ENCODE data around the gene MPHOSPH6. TPM values are rescaled to one million over a fixed set of nuclear protein-coding genes. Genes with fewer than 3 reads are reported as not detected.

The MPHOSPH6 gene
- total and polyA plus RNA-seq, 8 donors: 1.9 to 15.3 (median 6.9) TPM

- H3K27ac ChIP-seq: no peak overlapping the region
- H3K27me3 ChIP-seq: no peaks in the 10 kb centered on the region
- intact Hi-C loops (cut with DNase I): no loop called here
- no peak for TF ChIP-seq CTCF (IDR thresholded peaks at IDR 0.05)
- no peak for DNase-seq
- ATAC-seq: no peak
- no peaks in the 10 kb centered on the region for H3K36me3 ChIP-seq
- no peak for FAIRE-seq
- H3K9me3 ChIP-seq: no peaks in the 10 kb centered on the region
- no peak overlapping the region for H3K4me3 ChIP-seq
- WGBS, 2 donors: 91 to 92% methylated on average over 8 of the region's 8 CpGs
- H3K4me1 ChIP-seq: no peaks in the 10 kb centered on the region
Measured at GRCh38 chr16:82134846-82135245, 35.2 kb downstream of the MPHOSPH6 start.

- Histone ChIP-seq H3K9me3 (no peaks in the 10 kb centered on the region), H3K4me3 (no peak overlapping the region), H3K27ac (no peak overlapping the region), H3K36me3 (no peaks in the 10 kb centered on the region), H3K27me3 (no peaks in the 10 kb centered on the region), H3K4me1 (no peaks in the 10 kb centered on the region)
- 79 to 93% methylated on average over 6 of the region's 6 CpGs for WGBS, 2 donors
- no peak for FAIRE-seq
- TF ChIP-seq CTCF (IDR thresholded peaks at IDR 0.05): no peak
- ATAC-seq: no peak
- no peak for DNase-seq
- intact Hi-C loops (cut with DNase I): no loop called here
Measured at GRCh38 chr16:82133798-82134197, 36.2 kb downstream of the MPHOSPH6 start.

GRCh38 chr16:82129881-82130280 lies 40.1 kb downstream of the MPHOSPH6 start:
- ATAC-seq (no peak), DNase-seq (no peak), FAIRE-seq (no peak)
- no peaks in the 10 kb centered on the region for H3K36me3 ChIP-seq
- H3K4me3 ChIP-seq: no peak overlapping the region
- intact Hi-C loops (cut with DNase I): no loop called here
- 67% methylated on average over 3 of the region's 3 CpGs for WGBS, 2 donors
- no peaks in the 10 kb centered on the region for H3K27me3 ChIP-seq
- TF ChIP-seq CTCF (IDR thresholded peaks at IDR 0.05): no peak
- no peaks in the 10 kb centered on the region for H3K9me3 ChIP-seq
- H3K27ac ChIP-seq: no peak overlapping the region
- no peaks in the 10 kb centered on the region for H3K4me1 ChIP-seq

GRCh38 chr16:82124651-82125050 lies 45.4 kb downstream of the MPHOSPH6 start:
- Histone ChIP-seq H3K36me3 (no peaks in the 10 kb centered on the region), H3K9me3 (no peaks in the 10 kb centered on the region), H3K27me3 (no peaks in the 10 kb centered on the region), H3K27ac (no peak overlapping the region), H3K4me3 (no peak overlapping the region), H3K4me1 (no peaks in the 10 kb centered on the region)
- ATAC-seq (no peak), DNase-seq (no peak), FAIRE-seq (no peak)
- intact Hi-C loops (cut with DNase I): no loop called here
- 77 to 82% methylated on average over 3 of the region's 3 CpGs for WGBS, 2 donors
- no peak for TF ChIP-seq CTCF (IDR thresholded peaks at IDR 0.05)

- ATAC-seq: no peak
Measured at GRCh38 chr16:82119405-82119804, 50.6 kb downstream of the MPHOSPH6 start.

More at GRCh38 chr16:82119405-82119804, 50.6 kb downstream of the MPHOSPH6 start:
- 65 to 66% methylated on average over 4 of the region's 4 CpGs for WGBS, 2 donors
- no peaks in the 10 kb centered on the region for H3K4me1 ChIP-seq
- no peak overlapping the region for H3K4me3 ChIP-seq
- no peak for FAIRE-seq
- no peak overlapping the region for H3K27ac ChIP-seq
- intact Hi-C loops (cut with DNase I): no loop called here
- TF ChIP-seq CTCF (IDR thresholded peaks at IDR 0.05): no peak
- DNase-seq: no peak
- H3K27me3 ChIP-seq: no peaks in the 10 kb centered on the region
- no peaks in the 10 kb centered on the region for H3K36me3 ChIP-seq
- H3K9me3 ChIP-seq: no peaks in the 10 kb centered on the region
